ENCODE results near the gene RBM33.

The RBM33 gene

GRCh38 chr7:155734445-155734809, 90.0 kb downstream of the RBM33 start:
- TF ChIP-seq NFRKB (IDR thresholded peaks at IDR 0.05) (no peak), L3MBTL2 (conservative IDR thresholded peaks at IDR 0.05) (no peak), SUZ12 (IDR thresholded peaks at IDR 0.05) (no peak), ELF4 (IDR thresholded peaks at IDR 0.05) (no peak), HDGF (IDR thresholded peaks at IDR 0.05; ENCODE audit: borderline replicate concordance) (no peak), PKNOX1 (IDR thresholded peaks at IDR 0.05) (no peak), TARDBP (IDR thresholded peaks at IDR 0.05) (no peak), LEF1 (IDR thresholded peaks at IDR 0.05; ENCODE audit: borderline replicate concordance) (no peak), FOXA1 (IDR thresholded peaks at IDR 0.05) (no peak), FOXM1 (IDR thresholded peaks at IDR 0.05; ENCODE audit: borderline replicate concordance) (no peak), FOXK2 (IDR thresholded peaks at IDR 0.05) (no peak)
- POLR2A ChIA-PET, result no interaction called here
- CTCF ChIA-PET, result interaction anchor here (0.6 kb wide), 1 partner anchor 39 kb away, joined by 3 read pairs; no protein-coding TSS in a partner anchor

GRCh38 chr7:155735442-155736115, 91.1 kb downstream of the RBM33 start:
- no peak for DNase-seq (ENCODE audit: extremely low spot score)
- ChIA-PET CTCF (interaction anchor here (0.8 to 0.9 kb wide), 2 partner anchors 137 to 355 kb away, joined by 3 to 4 read pairs; no protein-coding TSS in a partner anchor), POLR2A (interaction anchor here (1.9 kb wide), 1 partner anchor 91 kb away, joined by 4 read pairs; the partner anchor contains the start of gene RBM33)
- TF ChIP-seq TARDBP (IDR thresholded peaks at IDR 0.05) (no peak), PKNOX1 (IDR thresholded peaks at IDR 0.05) (peak; percentile 41; the same call in 1 of the 2 replicates)

More at GRCh38 chr7:155734445-155734809, 90.0 kb downstream of the RBM33 start:
- DNase-seq (ENCODE audit: extremely low spot score), result no peak

- no peak for TF ChIP-seq BHLHE40 (IDR thresholded peaks at IDR 0.05; ENCODE audit: borderline replicate concordance)
- TF ChIP-seq FOXA1 (IDR thresholded peaks at IDR 0.05), result no peak
- no peak for TF ChIP-seq CTBP1 (IDR thresholded peaks at IDR 0.05; ENCODE audit: borderline replicate concordance)
- no peak for TF ChIP-seq TARDBP (IDR thresholded peaks at IDR 0.05)
- TF ChIP-seq NFRKB (IDR thresholded peaks at IDR 0.05), result no peak
- TF ChIP-seq PKNOX1 (IDR thresholded peaks at IDR 0.05), result no peak
- no peak for TF ChIP-seq ELF4 (IDR thresholded peaks at IDR 0.05)
- TF ChIP-seq FOXM1 (IDR thresholded peaks at IDR 0.05; ENCODE audit: borderline replicate concordance), result no peak
- no peak for TF ChIP-seq HDGF (IDR thresholded peaks at IDR 0.05; ENCODE audit: borderline replicate concordance)
- TF ChIP-seq ARNT (IDR thresholded peaks at IDR 0.05), result no peak
- no peak for TF ChIP-seq L3MBTL2 (conservative IDR thresholded peaks at IDR 0.05)
- TF ChIP-seq SUZ12 (IDR thresholded peaks at IDR 0.05), result no peak
- TF ChIP-seq ZNF384 (IDR thresholded peaks at IDR 0.05), result no peak
- no peak for TF ChIP-seq LEF1 (IDR thresholded peaks at IDR 0.05; ENCODE audit: borderline replicate concordance)
- TF ChIP-seq SP1 (IDR thresholded peaks at IDR 0.05), result no peak
- no peak for TF ChIP-seq FOXK2 (IDR thresholded peaks at IDR 0.05)
- DNase-seq (ENCODE audit: extremely low spot score), result no peak
- CTCF ChIA-PET, result interaction anchor here (1.0 kb wide), 1 partner anchor 138 kb away, joined by 3 read pairs; no protein-coding TSS in a partner anchor
- POLR2A ChIA-PET, result no interaction called here
These were observed 93.1 kb downstream of the RBM33 start for GRCh38 chr7:155737590-155737989.

GRCh38 chr7:155738104-155738503, 93.6 kb downstream of the RBM33 start:
- ChIA-PET POLR2A (no interaction called here), CTCF (interaction anchor here (1.0 kb wide), 2 partner anchors 139 kb away, joined by 3 to 8 read pairs; no protein-coding TSS in a partner anchor)
- TF ChIP-seq L3MBTL2 (conservative IDR thresholded peaks at IDR 0.05) (no peak), ARNT (IDR thresholded peaks at IDR 0.05) (no peak), CTBP1 (IDR thresholded peaks at IDR 0.05; ENCODE audit: borderline replicate concordance) (no peak), FOXK2 (IDR thresholded peaks at IDR 0.05) (no peak), HDGF (IDR thresholded peaks at IDR 0.05; ENCODE audit: borderline replicate concordance) (no peak), TARDBP (IDR thresholded peaks at IDR 0.05) (no peak), ELF4 (IDR thresholded peaks at IDR 0.05) (no peak)
- no peak for DNase-seq (ENCODE audit: extremely low spot score)

GRCh38 chr7:155738652-155739537, 94.4 kb downstream of the RBM33 start:
- peak; percentile 74 for DNase-seq (ENCODE audit: extremely low spot score)
- no peak for TF ChIP-seq TARDBP (IDR thresholded peaks at IDR 0.05)
- TF ChIP-seq CTBP1 (IDR thresholded peaks at IDR 0.05; ENCODE audit: borderline replicate concordance), result no peak
- no peak for TF ChIP-seq SP1 (IDR thresholded peaks at IDR 0.05)
- TF ChIP-seq ELF4 (IDR thresholded peaks at IDR 0.05), result no peak
- TF ChIP-seq FOXM1 (IDR thresholded peaks at IDR 0.05; ENCODE audit: borderline replicate concordance), result no peak
- TF ChIP-seq ARNT (IDR thresholded peaks at IDR 0.05), result no peak
- no peak for TF ChIP-seq LEF1 (IDR thresholded peaks at IDR 0.05; ENCODE audit: borderline replicate concordance)
- TF ChIP-seq NFRKB (IDR thresholded peaks at IDR 0.05), result no peak
- no peak for TF ChIP-seq L3MBTL2 (conservative IDR thresholded peaks at IDR 0.05)
- TF ChIP-seq FOXK2 (IDR thresholded peaks at IDR 0.05), result no peak
- TF ChIP-seq SUZ12 (IDR thresholded peaks at IDR 0.05), result no peak
- TF ChIP-seq BHLHE40 (IDR thresholded peaks at IDR 0.05; ENCODE audit: borderline replicate concordance), result no peak
- TF ChIP-seq HDGF (IDR thresholded peaks at IDR 0.05; ENCODE audit: borderline replicate concordance), result no peak
- no peak for TF ChIP-seq PKNOX1 (IDR thresholded peaks at IDR 0.05)
- no peak for TF ChIP-seq ZNF384 (IDR thresholded peaks at IDR 0.05)
- CTCF ChIA-PET, result interaction anchor here (1.0 to 1.1 kb wide), 2 partner anchors 140 to 144 kb away, joined by 6 to 8 read pairs; no protein-coding TSS in a partner anchor
- POLR2A ChIA-PET, result no interaction called here
